KOPT-K1 (cell line): Measurements from ENCODE around the gene MIPOL1.

ENCODE experiments used
- H3K27ac ChIP-seq: fragments of 200-600 bp; sonication (generic); 2 replicates; pipeline ENCODE4 v1.5.1; 2016; ENCODE audit warnings: antibody characterized with exemption, mild to moderate bottlenecking, low read depth, low read length; ENCODE audit not compliant: poor library complexity, severe bottlenecking
- H3K36me3 ChIP-seq: fragments of 200-600 bp; sonication (generic); 2 replicates; pipeline ENCODE4 v1.5.1; 2017; ENCODE audit warnings: antibody characterized with exemption, mild to moderate bottlenecking, low read length, moderate library complexity; ENCODE audit not compliant: insufficient read depth
- H3K9me3 ChIP-seq: fragments of 200-600 bp; sonication (generic); 2 replicates; pipeline ENCODE4 v1.5.1; 2017; ENCODE audit warnings: antibody characterized with exemption, low read length, mild to moderate bottlenecking; ENCODE audit not compliant: insufficient read depth, poor library complexity, severe bottlenecking

The MIPOL1 gene

DNA sequence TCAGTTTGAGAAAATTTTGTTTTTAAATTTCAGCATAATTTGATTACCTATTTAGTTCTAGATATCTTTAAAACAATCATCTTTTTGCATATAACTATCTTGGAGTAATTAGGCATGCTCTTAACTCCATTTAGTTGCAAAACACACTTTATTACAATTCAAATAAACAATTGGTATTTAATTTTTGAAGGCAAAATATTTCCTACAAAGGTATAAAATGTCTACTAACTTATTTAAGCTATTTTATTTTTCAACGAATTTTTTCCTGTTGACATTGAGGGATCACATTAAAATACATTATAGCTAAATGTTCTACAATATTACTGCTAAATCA, 389.0 kb downstream of the MIPOL1 start:
- H3K27ac ChIP-seq: no peak overlapping the region
- H3K9me3 ChIP-seq: peaks cover 11% of the 10 kb centered on the region
- no peaks in the 10 kb centered on the region for H3K36me3 ChIP-seq

DNA sequence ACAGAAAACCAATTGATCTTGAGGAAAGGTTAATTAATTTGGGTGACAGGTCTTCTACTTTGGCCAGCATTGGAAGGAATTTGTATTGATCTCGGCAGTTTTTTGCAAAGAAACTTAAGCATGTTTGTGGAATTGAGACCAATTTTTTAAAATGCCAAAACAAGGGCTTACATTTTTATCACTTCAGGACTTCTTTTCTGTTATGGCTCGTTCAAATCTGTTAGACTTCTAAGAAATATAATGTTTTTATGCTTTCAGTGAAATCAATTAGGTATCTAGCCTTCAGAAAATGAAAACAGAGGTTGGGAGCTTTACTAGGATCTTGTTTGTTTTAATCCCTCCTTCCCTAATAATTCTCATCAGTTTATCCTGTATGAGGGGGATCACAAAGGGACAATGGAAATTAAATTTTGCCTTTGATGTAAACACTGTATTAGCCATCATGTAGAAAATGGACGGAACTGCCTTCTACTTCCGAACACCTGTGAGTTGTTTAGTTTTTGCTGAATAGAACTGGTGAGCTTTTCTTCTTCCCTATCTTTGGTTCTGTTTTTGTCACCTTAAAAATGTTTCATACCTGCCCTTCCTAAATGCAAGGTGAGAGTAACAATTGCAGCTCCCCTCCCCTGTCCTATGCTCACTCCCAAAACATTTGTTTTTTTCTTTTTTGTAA, 389.5 kb downstream of the MIPOL1 start:
- no peak overlapping the region for H3K27ac ChIP-seq
- H3K9me3 ChIP-seq: peaks cover 11% of the 10 kb centered on the region
- H3K36me3 ChIP-seq: no peaks in the 10 kb centered on the region

DNA sequence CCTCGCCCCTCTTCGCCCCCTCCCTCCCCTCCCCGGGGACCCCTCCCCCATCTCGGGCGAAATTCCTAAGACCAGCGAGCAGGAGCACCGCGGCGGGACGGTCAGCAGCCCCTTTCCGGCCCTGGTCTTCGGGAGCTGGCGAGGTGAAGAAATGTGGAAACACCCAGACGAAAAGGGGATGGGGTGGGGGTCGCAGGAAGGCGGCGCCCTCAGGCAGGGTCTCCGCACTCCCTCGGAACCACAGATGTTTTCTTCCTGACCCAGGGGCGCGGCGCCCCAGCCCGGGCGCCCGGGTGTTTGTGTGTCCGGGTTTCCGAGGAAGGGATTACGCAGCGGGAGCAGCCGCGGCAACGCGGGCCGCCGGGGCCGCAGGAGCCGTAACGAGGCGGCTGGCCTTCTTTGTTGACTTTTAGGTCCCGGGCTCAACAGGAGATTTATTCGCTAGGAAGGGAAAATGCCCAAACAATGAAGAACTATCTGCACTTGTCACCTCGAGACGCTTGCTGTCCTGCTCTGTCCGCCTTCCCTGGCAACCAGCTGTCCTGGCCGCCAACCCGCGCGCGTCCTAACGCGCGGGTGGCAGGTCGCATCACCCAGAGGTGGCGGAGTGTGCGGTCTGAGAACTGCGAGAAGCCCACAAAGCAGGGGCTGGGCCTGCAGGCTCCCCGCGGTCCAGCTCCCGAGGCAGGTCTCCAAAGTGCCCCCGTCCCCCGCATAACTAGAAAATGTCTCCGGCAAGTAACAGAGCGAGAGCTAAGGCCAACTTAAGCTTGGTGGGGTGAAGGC, 390.3 kb downstream of the MIPOL1 start:
- no peaks in the 10 kb centered on the region for H3K36me3 ChIP-seq
- H3K27ac ChIP-seq: no peak overlapping the region
- H3K9me3 ChIP-seq: peaks cover 11% of the 10 kb centered on the region

DNA sequence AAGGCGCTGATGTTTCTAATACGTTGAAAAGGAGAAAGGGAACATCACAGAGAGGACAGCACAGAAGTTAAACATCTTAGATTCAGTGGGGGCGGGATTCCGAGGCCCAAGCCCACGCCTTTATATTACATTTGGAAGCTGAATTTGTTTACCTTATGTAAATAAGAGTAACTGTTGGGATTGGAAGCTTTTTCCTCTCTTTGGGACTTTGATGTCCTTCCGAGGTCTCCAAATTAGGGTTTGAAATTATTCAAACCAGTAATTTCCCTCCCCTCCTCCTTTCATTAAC, 390.9 kb downstream of the MIPOL1 start:
- peaks cover 11% of the 10 kb centered on the region for H3K9me3 ChIP-seq
- no peak overlapping the region for H3K27ac ChIP-seq
- H3K36me3 ChIP-seq: no peaks in the 10 kb centered on the region

DNA sequence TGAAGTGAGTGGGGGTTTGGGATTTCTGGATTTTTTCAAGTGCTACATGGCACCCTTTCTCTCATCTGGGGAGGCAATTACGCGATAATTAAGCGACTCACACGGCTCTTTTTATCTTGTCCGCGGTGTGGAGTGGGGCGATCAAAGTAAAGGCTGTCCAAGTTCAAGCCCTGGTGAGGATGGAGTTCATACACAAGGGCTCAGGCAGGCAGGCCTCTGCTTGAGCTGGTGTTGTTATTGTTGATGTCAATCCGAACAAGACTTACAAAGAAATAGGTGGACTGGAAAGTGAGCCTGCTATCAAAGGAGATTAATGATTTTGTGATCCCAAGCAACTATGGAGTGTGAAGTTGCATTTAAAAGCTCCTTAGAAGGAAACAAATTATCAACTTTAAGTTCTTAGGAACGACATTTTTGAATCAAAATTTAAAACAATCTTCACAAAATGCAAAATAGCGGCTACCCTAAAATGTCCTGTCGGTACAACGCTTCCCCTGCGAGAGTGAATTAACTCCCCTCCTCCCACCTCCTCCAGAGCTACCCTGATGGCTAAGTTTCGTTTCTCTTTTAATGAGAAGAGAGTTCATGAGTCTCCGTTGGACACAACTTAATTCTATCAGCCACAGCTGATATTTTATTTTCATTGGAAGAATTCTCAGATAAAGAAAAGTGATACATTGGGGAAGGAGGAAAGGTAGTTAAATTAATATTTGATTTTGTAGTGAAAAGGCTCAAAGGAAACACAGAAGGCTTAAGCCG, 391.4 kb downstream of the MIPOL1 start:
- peaks cover 10% of the 10 kb centered on the region for H3K9me3 ChIP-seq
- no peak overlapping the region for H3K27ac ChIP-seq
- H3K36me3 ChIP-seq: no peaks in the 10 kb centered on the region

DNA sequence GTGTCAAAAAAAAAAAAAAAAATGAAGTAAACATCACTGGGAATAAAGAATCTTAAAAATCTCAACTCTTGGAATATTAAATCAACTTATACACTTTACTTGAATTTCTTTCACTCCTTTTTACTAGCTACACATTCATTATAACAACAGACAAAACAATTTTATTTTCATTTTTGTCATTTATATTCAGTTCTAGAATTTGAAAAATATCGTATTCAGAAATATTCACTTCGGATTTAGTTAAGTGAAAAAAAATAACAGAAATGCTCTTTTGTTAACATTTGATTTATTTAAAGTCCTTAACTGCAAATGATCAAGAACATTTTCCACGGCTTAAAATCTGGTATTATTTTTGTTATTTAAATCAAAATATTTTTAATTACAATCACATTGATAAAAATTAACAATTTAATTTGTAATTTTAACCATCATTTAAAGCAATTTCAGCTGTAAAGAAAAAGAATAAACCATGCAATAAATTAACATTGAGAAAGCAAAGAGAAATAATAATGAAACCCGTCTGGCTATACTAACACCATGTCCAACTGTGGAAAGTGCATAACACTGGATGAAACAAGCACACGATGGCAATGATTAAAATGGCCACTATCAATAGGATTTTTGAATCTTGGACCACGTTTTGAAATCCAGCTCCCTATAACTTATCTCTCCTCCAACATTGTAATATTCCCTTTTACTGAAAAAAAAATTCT, 392.1 kb downstream of the MIPOL1 start:
- H3K36me3 ChIP-seq: no peaks in the 10 kb centered on the region
- no peak overlapping the region for H3K27ac ChIP-seq
- peaks cover 2% of the 10 kb centered on the region for H3K9me3 ChIP-seq

DNA sequence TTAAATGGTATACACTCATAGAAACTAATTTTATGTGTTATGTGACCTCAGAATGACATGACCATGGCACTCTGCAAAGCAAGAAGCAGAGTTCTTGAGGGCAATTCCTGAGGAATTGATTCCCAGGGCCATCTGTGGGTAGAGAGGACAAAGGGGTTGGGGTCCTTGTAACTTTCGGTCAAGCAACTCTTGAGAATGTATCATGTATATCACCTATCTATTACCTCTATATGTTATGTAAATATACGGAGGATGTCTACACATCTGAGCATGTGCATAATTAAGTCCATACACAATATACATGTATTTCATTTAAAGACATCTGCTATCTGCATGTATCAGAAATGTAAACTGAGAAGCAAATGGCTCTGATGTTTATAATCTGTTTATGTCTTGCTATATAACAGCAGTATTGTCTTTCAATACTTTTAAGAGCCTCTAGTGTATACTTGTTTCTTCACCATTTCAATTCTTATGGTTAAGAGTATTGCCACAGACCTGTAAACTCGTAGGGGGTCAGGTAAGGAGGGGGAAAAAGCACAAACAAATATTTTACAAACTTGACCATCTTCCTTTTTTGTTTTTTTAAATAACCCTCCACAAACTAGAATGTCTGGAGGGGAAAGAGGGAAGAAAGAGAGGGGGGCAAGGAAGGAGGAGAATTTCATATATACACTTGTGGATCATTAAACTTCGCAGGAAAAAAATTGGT, 392.8 kb downstream of the MIPOL1 start:
- H3K27ac ChIP-seq: no peak overlapping the region

DNA sequence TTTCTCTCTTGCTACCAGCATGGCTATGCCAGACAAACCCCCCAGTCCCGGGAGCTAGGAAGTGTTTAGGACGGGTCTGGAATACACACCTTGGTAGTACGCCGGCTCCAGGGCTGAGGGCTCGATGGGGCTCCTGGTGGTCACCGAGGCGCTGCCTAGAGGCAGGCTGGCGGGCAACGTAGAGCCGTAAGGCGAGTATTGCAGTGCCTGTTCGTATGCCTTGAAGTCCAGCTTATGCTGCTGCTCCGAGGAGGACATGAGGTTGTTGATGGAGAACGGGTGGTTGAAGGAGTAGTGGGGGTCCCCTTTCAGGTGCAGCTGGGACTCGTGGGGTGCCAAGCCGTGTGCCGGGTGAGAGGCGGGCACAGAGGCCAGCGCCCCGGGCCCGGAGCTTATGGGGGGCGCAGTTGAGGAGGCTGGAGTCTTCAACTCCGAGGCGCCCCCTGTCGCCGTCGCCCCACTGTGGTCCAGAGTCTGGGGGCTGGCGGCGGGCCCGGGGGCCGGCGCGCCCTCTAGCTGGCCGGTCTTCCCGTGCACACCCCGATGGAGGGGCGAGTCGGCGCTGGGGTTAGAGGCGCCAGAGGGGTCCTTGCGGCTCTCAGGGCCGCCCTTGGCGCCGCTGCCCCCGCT, 393.7 kb downstream of the MIPOL1 start:
- Histone ChIP-seq H3K27ac (no peak overlapping the region), H3K9me3 (peaks cover 9% of the 10 kb centered on the region), H3K36me3 (no peaks in the 10 kb centered on the region)

More for the DNA sequence above, 392.8 kb downstream of the MIPOL1 start:
- Histone ChIP-seq H3K36me3 (no peaks in the 10 kb centered on the region), H3K9me3 (peaks cover 2% of the 10 kb centered on the region)

DNA sequence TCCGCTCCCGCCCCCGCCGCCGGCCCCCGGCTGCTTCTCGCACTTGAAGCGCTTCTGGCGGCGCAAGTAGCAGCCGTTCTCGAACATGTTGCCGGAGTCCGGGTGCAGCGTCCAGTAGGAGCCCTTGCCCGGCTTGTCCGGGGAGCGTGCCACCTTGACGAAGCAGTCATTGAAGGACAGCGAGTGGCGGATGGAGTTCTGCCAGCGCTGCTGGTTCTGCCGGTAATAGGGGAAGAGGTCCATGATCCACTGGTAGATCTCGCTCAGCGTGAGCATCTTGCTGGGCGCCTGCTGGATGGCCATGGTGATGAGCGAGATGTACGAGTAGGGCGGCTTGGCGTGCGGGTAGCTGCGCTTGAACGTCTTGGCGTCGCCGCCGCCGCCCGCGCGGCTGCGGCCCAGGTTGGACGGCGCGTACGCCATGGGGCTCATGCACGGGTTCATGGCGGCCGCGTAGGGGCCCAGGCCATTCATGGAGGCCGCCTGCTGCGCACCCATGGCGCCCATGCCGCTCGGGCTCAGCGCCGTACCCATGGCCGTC, 394.3 kb downstream of the MIPOL1 start:
- no peak overlapping the region for H3K27ac ChIP-seq
- H3K36me3 ChIP-seq: no peaks in the 10 kb centered on the region
- H3K9me3 ChIP-seq: peaks cover 9% of the 10 kb centered on the region

DNA sequence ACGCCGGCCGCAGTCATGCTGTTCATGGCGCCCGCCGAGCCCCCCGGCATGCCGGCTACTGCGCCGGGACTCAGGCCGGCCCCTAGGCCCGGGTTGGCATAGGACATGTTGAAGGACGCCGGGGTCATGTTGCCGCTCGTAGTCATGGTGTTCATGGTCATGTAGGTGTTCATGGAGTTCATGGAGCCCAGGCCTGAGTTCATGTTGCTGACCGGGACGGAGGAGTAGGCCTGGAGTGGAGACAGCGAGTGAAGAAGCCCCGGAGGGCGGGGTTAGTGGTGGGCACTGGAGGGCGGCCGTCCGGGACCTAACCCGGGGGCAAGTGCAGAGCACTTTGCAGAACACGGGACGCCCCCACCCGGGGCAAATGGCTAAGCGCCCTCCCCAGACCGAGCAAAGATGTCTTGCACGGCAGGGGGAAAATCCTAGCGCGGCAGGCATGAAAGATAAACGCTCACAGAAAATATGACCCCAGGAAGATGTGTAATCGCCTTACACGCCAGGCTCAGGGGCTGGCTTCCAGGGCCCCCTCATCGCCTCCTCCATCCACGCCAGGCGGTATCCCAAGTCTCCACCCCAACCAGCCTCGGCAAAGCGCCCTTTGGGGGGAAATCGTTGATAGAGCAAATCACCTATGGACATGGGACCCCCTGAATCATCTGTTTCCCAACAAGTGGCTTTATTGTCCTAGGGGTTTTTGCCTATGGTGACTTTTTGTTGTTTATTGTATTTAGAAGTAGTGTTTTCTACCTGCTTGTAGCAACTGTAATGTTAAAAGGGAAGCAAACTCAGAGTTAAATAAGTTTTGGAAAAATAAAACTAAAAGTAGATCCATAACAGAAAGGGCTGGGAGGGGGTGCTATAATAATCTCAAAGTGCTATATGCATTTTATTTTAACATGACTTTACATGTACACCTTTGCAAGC, 395.0 kb downstream of the MIPOL1 start:
- no peaks in the 10 kb centered on the region for H3K36me3 ChIP-seq
- no peak overlapping the region for H3K27ac ChIP-seq

DNA sequence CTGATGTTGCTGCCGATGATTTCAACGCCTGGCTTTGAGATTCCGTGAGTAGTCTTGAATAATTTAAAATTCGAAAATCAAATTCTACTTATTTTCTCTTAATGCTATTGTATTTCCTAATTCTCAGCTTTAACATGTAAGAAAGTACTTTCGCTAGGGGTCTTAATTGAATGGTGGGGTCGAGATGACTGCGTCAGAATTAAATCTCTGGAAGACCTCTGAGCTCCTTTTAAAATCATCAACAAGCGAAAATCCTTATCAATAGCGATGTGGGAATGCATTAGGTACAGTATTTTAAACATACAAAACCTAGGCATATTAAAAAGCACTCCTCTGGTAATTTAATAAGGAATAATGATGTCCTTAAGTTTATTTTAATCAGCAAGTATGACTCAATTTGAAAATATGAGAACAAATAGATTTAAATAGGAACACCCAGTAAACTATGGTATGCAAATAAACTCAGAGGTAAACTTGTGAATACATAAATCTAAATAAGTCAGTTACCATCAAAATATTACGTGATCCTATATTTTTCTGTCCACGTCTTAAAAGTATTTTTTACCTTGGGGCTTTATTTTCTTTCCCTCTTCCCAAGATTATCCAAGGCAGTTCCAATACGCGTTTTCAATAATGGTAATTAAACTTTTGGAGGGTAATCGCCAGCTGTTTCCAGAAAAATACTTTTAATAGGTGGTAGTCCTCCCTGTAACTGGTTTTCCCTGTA, 395.9 kb downstream of the MIPOL1 start:
- H3K9me3 ChIP-seq: peaks cover 9% of the 10 kb centered on the region
- H3K27ac ChIP-seq: no peak overlapping the region
- no peaks in the 10 kb centered on the region for H3K36me3 ChIP-seq

More for the DNA sequence above, 395.0 kb downstream of the MIPOL1 start:
- peaks cover 9% of the 10 kb centered on the region for H3K9me3 ChIP-seq

DNA sequence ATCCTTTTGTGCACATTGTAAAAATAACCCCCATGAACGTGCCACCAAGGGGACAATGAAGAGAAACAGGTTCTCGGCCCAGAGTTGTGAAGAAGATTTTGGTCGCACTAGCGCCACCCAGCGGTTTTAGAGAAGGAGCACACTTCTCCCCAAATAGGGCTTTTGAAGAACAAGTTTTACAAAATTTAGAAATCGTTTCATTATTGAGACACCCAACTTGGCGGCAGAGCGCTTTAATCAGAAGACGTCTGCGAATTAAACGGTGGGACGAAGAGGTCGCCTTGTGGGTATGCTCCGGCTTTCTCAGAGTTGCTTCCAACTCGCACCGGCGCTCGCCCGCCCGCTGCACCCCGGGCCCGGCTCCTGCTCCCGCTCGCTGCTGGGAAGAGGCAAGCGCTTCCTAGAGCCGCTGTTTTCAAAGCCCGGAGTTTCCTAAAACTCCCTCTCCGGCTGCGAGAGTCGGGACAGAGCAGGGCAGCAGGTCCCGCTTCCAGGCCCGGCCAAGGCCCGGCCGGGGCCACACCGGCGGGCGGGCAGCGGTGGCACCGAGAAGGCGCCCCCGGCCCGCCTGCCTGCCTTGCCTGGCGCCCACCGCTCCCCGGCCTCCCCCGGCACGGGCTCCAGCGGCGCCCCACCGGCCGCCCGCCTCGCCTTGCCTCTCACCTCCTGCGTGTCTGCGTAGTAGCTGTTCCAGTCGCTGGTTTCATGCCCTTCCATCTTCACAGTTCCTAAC, 396.7 kb downstream of the MIPOL1 start:
- H3K36me3 ChIP-seq: no peaks in the 10 kb centered on the region
- no peak overlapping the region for H3K27ac ChIP-seq
- H3K9me3 ChIP-seq: peaks cover 15% of the 10 kb centered on the region
